Uterine smooth muscle cell (primary cell): Measurements from ENCODE around the gene MRPL45. TPM values are rescaled to one million over a fixed set of nuclear protein-coding genes. Genes with fewer than 3 reads are reported as not detected.

Experiments used
- total RNA-seq: library from RNA; depleted of rRNA; stranded (reverse); fragments of >200 nt; gene quantifications from 2 replicates; pipeline ENCODE4 v1.2.3, GENCODE V29; 2014

The MRPL45 gene
- 30.7 and 33.0 TPM in 2 replicates for total RNA-seq

GRCh38 chr17:38296834-38297517, at the start of gene MRPL45:
MRPL45 (plus strand) TSS chr17:38297168; CDS start chr17:38297184, 16 bp downstream.

GRCh38 chr17:38343608-38344419, 46.8 kb downstream of the MRPL45 start, which contains the start of gene GPR179:
GPR179 (minus strand) TSS chr17:38343956; CDS start chr17:38343789, 167 bp downstream.

GRCh38 chr17:38351412-38352222, 54.6 kb downstream of the MRPL45 start, which contains the start of gene SOCS7:
SOCS7 (plus strand) TSS chr17:38351844; CDS start chr17:38352053, 209 bp downstream.

Other genes starting within 250 kb of the MRPL45 start
- gene TBC1D3C, start 228.5 kb upstream of the MRPL45 start, total RNA-seq, result not detected in 2 replicates
- 0.11 TPM in 1 of 2 replicates, not detected in the other for gene TBC1D3E, start 169.2 kb upstream of the MRPL45 start, total RNA-seq
- not detected in 2 replicates for gene TBC1D3, start 104.6 kb upstream of the MRPL45 start, total RNA-seq
- under 0.01 TPM in 1 of 2 replicates, not detected in the other for gene GPR179, start 46.8 kb downstream of the MRPL45 start, total RNA-seq
- 11.0 and 15.9 TPM in 2 replicates for gene SOCS7, start 54.7 kb downstream of the MRPL45 start, total RNA-seq
- 37.5 and 57.9 TPM in 2 replicates for gene ARHGAP23, start 131.3 kb downstream of the MRPL45 start, total RNA-seq